Measurements from ENCODE around the gene CSNK1D. TPM values are rescaled to one million over a fixed set of nuclear protein-coding genes. Genes with fewer than 3 reads are reported as not detected.

CSNK1D gene
- total RNA-seq, 1 experiment from 2014 or later = 111 TPM

DNA sequence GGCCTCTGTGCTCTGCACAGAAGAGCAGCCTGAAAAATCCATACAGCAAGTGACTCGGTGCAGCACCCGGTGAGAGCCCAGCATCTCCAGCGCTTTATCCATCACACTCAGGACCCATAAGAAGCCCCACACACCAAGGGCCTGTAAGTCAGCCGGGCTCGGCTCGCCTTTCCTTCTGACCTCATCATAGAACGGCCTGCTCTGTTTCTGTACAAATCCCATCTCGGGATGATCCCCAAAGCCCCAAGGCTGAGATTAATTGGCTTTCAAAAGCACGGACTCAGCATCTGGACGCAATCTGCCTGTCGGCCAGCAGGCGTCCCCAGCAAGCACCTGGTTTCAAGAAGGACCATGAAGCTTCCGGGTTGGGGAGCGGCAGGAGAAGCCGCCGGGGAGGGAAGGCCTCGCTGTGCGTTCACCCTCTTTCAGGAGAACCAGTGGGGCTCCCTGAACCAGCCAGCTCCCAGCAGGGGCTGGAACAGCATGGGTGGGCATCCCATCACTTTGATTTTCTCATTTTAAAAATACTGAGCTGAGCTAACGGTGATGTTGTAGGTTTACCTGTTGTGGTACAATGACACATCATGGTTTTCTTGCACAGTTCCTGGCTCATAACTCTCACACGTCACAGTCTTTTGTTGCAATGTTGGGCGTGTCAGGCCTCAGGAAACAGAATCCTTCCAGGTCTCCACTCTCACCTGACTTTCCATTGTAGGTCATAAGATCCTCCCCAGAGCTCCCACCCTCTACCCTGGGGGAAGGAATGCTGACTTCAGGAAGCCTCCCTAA lies 67.6 kb downstream of the CSNK1D start (continued):
- no peak for TF ChIP-seq ATF6 (CRISPR knock-in tag; IDR thresholded peaks at IDR 0.05)
- TF ChIP-seq ATF1 (CRISPR knock-in tag; IDR thresholded peaks at IDR 0.05) = no peak
- peak; percentile 35; the same call in 1 of the 2 replicates for TF ChIP-seq ZNF423 (CRISPR knock-in tag; IDR thresholded peaks at IDR 0.05)
- no peak for TF ChIP-seq TP53 (CRISPR knock-in tag; IDR thresholded peaks at IDR 0.05)

- Mint-ChIP-seq H3K9me3 (no peaks in the 10 kb centered on the region), H3K27me3 (ENCODE audit: low read depth) (peaks cover 3% of the 10 kb centered on the region; the same call in 1 of the 2 replicates), H3K4me1 (peaks cover 10% of the 10 kb centered on the region), H3K36me3 (no peaks in the 10 kb centered on the region), H3K27ac (no peak overlapping the region), H3K4me3 (no peak overlapping the region)
- no peak for DNase-seq (ENCODE audit: low spot score)
- ATAC-seq = no peak
- CTCF ChIA-PET = interaction anchor here (0.6 to 1.2 kb wide), 10 partner anchors 16 to 349 kb away, joined by 3 to 11 read pairs (median 4); no protein-coding TSS in a partner anchor
- POLR2A ChIA-PET = no interaction called here
- TF ChIP-seq, protein P1, sequence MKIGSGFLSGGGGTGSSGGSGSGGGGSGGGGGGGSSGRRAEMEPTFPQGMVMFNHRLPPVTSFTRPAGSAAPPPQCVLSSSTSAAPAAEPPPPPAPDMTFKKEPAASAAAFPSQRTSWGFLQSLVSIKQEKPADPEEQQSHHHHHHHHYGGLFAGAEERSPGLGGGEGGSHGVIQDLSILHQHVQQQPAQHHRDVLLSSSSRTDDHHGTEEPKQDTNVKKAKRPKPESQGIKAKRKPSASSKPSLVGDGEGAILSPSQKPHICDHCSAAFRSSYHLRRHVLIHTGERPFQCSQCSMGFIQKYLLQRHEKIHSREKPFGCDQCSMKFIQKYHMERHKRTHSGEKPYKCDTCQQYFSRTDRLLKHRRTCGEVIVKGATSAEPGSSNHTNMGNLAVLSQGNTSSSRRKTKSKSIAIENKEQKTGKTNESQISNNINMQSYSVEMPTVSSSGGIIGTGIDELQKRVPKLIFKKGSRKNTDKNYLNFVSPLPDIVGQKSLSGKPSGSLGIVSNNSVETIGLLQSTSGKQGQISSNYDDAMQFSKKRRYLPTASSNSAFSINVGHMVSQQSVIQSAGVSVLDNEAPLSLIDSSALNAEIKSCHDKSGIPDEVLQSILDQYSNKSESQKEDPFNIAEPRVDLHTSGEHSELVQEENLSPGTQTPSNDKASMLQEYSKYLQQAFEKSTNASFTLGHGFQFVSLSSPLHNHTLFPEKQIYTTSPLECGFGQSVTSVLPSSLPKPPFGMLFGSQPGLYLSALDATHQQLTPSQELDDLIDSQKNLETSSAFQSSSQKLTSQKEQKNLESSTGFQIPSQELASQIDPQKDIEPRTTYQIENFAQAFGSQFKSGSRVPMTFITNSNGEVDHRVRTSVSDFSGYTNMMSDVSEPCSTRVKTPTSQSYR (CRISPR knock-in tag; IDR thresholded peaks at IDR 0.05) = no peak
- TF ChIP-seq HMGXB4 (CRISPR knock-in tag; IDR thresholded peaks at IDR 0.05) (no peak), ZNF121 (CRISPR knock-in tag; IDR thresholded peaks at IDR 0.05) (no peak), PREB (CRISPR knock-in tag; IDR thresholded peaks at IDR 0.05; ENCODE audit: borderline replicate concordance) (no peak), MAX (CRISPR knock-in tag; IDR thresholded peaks at IDR 0.05) (no peak), ZNF219 (CRISPR knock-in tag; IDR thresholded peaks at IDR 0.05; ENCODE audit: borderline replicate concordance) (no peak), KAT7 (CRISPR knock-in tag; IDR thresholded peaks at IDR 0.05; ENCODE audit: borderline replicate concordance) (no peak), RELA (CRISPR knock-in tag; IDR thresholded peaks at IDR 0.05; ENCODE audit: borderline replicate concordance) (no peak)
Observed at GRCh38 chr17:82204831-82205719, 68.4 kb downstream of the CSNK1D start.

DNA sequence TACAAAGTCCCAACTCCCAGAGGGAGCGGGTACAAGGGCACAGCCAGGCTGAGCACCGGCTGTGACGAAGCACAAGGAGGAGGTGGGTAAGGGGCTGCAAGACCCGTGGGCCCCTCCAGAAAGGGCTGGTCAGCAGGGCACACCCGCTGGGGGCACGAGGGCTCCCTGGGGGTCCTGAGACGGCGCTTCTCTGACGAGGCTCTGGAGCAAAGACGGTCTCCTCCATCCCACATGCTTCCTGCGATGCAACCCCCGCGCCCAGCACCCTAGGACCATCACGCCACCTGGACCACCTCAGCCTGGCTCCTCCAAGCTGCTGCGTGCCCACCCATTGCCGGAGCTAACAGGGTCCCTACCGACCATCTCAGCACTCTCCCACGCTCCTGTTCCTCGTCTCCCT lies 69.6 kb downstream of the CSNK1D start:
- CTCF ChIA-PET = interaction anchor here (1.0 kb wide), 1 partner anchor 98 kb away, joined by 4 read pairs; no protein-coding TSS in a partner anchor

More for the DNA sequence above, 69.6 kb downstream of the CSNK1D start:
- no peak overlapping the region for H3K27ac Mint-ChIP-seq
- H3K36me3 Mint-ChIP-seq = no peaks in the 10 kb centered on the region
- no peak for DNase-seq (ENCODE audit: low spot score)
- no peak for ATAC-seq
- peaks cover 10% of the 10 kb centered on the region for H3K4me1 Mint-ChIP-seq
- no peak overlapping the region for H3K4me3 Mint-ChIP-seq
- H3K27me3 Mint-ChIP-seq (ENCODE audit: low read depth) = peaks cover 3% of the 10 kb centered on the region; the same call in 1 of the 2 replicates
- no peaks in the 10 kb centered on the region for H3K9me3 Mint-ChIP-seq
- POLR2A ChIA-PET = no interaction called here
- TF ChIP-seq PRRX2 (CRISPR knock-in tag; IDR thresholded peaks at IDR 0.05) = no peak
